Breast epithelium (tissue), 4 donors: ENCODE data around the gene COPS2. TPM values are rescaled to one million over a fixed set of nuclear protein-coding genes. Genes with fewer than 3 reads are reported as not detected.

Experiments used
- DNase-seq, 2 donors: peaks; one replicate each; pipeline ENCODE4 v3.0.0-alpha.2; 2019; ENCODE audit warnings: low spot score in 2 of 2
- H3K27ac ChIP-seq, 2 donors: fragments of 200-600 bp; sonication (generic) in 1 of 2; one replicate each; pipeline ENCODE4 v1.5.1; 2016 to 2019; ENCODE audit warnings: mild to moderate bottlenecking in 1 of 2
- H3K27me3 ChIP-seq, 2 donors: fragments of 200-600 bp; sonication (generic) in 1 of 2; one replicate each; pipeline versions ENCODE4 v1.5.1 to v1.6.0; 2017 to 2019; ENCODE audit warnings: control low read depth in 1 of 2, mild to moderate bottlenecking in 1 of 2
- H3K36me3 ChIP-seq: fragments of 200-600 bp; one replicate; pipeline ENCODE4 v1.5.1; 2019
- H3K4me1 ChIP-seq, 2 donors: fragments of 200-600 bp; sonication (generic); one replicate each; pipeline ENCODE4 v1.5.1; 2016 to 2019; ENCODE audit warnings: control low read depth in 1 of 2
- H3K4me3 ChIP-seq, 3 donors: fragments of 200-600 bp; sonication (generic); 1 replicate in 2 of 3; 2 replicates in 1 of 3; pipeline ENCODE4 v1.5.1; 2016 to 2019; ENCODE audit warnings: mild to moderate bottlenecking in 3 of 3, moderate library complexity in 2 of 3
- H3K9me3 ChIP-seq, 2 donors: fragments of 200-600 bp; sonication (generic) in 1 of 2; one replicate each; pipeline ENCODE4 v1.5.1; 2016 to 2019; ENCODE audit warnings: control low read depth in 1 of 2
- POLR2A ChIP-seq: fragments of 450-650 bp; IDR thresholded peaks from one replicate; pipeline ENCODE4 v1.6.1; 2016; ENCODE audit warnings: antibody characterized with exemption, mild to moderate bottlenecking, moderate library complexity
- POLR2AphosphoS5 ChIP-seq, 3 donors: sonication (generic); formaldehyde crosslinking; IDR thresholded peaks; one replicate each; pipeline ENCODE4 v1.6.1; 2017; ENCODE audit warnings: antibody characterized with exemption in 3 of 3
- intact Hi-C: fragments of 100-400 bp; cut with DNase I; formaldehyde crosslinking; loops from one replicate; pipeline ENCODE4 v1.15.1; 2023; ENCODE audit warnings: low total_unique reads
- total RNA-seq, 3 donors: library from RNA; depleted of rRNA; stranded (reverse); fragments of >200 nt; gene quantifications; one replicate each; pipeline ENCODE4 v1.1.0, GENCODE V29; 2016
- TF ChIP-seq, protein P1 (sequence below), 3 donors: fragments of 450-650 bp; IDR thresholded peaks; one replicate each; pipeline ENCODE4 v1.5.1; 2016 to 2017; ENCODE audit warnings: antibody characterized with exemption in 3 of 3, mild to moderate bottlenecking in 3 of 3, moderate library complexity in 3 of 3

Gene COPS2
- total RNA-seq, 3 donors from 2014 or later = 59.3 to 96.8 (median 75.5) TPM

DNA sequence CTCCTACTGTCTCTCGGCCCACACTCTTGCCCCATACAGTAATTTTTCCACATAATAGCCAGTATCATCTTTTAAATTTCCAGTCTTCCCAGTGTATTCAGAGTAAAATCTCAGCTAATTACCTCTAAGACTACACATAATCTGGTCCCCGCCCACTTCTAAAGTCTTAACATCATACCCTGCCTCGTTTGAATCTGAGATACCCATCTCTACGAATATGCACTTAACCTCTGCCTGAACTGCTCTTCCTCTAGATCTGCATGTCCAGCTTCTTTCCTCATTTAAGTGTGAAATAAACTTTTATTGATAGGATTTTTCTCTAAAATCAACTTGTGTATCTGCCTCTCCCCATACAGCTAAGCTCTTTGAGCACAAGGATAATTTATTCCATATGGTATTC lies 34.6 kb downstream of the COPS2 start:
- no peaks in the 10 kb centered on the region for H3K9me3 ChIP-seq
- H3K36me3 ChIP-seq = peaks cover 7% of the 10 kb centered on the region
- no peaks in the 10 kb centered on the region for H3K4me1 ChIP-seq
- DNase-seq = no peak
- TF ChIP-seq POLR2AphosphoS5 (IDR thresholded peaks at IDR 0.05) = no peak
- TF ChIP-seq POLR2A = no peak
- TF ChIP-seq, protein P1, sequence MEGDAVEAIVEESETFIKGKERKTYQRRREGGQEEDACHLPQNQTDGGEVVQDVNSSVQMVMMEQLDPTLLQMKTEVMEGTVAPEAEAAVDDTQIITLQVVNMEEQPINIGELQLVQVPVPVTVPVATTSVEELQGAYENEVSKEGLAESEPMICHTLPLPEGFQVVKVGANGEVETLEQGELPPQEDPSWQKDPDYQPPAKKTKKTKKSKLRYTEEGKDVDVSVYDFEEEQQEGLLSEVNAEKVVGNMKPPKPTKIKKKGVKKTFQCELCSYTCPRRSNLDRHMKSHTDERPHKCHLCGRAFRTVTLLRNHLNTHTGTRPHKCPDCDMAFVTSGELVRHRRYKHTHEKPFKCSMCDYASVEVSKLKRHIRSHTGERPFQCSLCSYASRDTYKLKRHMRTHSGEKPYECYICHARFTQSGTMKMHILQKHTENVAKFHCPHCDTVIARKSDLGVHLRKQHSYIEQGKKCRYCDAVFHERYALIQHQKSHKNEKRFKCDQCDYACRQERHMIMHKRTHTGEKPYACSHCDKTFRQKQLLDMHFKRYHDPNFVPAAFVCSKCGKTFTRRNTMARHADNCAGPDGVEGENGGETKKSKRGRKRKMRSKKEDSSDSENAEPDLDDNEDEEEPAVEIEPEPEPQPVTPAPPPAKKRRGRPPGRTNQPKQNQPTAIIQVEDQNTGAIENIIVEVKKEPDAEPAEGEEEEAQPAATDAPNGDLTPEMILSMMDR (IDR thresholded peaks at IDR 0.05) = no peak
- H3K27me3 ChIP-seq = no peaks in the 10 kb centered on the region
- no peak overlapping the region for H3K27ac ChIP-seq
- H3K4me3 ChIP-seq = no peak overlapping the region
- intact Hi-C loops = no loop called here

DNA sequence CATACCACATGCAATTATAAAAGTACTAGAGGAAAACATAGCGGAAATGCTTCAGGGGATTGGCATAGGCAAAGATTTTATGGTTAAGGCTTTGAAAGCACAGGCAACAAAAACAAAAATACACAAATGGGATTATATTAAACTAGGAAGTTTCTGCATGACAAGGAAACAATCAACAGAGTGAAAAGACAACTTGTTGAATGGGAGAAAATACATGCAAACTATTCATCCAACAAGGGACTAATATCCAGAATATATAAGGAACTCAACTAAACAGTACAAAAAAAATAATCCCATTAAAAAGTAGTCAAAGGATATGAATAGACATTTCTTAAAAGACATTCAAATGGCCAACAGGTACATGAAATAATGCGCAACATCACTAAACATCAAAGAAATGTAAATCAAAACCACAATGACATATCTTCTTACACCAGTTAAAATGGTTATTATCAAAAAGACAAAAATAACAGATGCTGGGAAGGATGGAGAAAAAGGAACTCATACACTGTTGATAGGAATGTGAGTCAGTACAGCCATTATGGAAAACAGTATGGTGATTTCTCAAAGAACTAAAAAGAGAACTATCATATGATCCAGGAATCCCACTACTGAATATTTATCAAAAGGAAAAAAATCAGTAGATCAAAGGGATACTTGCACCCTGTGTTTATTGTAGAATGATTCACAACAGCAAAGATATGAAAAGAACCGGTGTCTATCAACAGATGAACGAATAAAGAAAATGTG lies 39.1 kb downstream of the COPS2 start:
- intact Hi-C loops = no loop called here
- TF ChIP-seq, protein P1 (IDR thresholded peaks at IDR 0.05) = no peak
- Histone ChIP-seq H3K27me3 (no peaks in the 10 kb centered on the region), H3K4me1 (no peaks in the 10 kb centered on the region), H3K4me3 (no peak overlapping the region), H3K27ac (no peak overlapping the region), H3K9me3 (peaks cover 0 to 13% of the 10 kb centered on the region in 2 donors), H3K36me3 (no peaks in the 10 kb centered on the region)
- DNase-seq = no peak

DNA sequence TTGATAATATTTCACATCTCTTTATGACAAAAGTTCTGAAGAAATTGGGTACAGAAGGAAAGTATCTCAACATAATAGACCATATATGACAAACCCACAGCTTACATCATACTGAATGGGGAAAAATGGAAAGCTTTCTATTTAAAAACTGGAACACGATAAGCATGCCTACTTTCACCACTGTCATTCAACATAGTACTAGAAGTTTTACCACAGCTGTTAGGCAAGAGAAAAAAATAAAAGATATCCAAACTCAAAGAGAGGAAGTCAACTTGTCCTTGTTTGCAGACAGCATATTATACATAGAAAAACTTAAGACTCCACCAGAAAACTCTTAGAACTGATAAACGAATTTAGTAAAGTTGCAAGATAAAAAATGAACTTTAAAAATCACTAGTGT lies 40.3 kb downstream of the COPS2 start:
- Histone ChIP-seq H3K27ac (no peak overlapping the region), H3K36me3 (no peaks in the 10 kb centered on the region), H3K4me3 (no peak overlapping the region)

DNA sequence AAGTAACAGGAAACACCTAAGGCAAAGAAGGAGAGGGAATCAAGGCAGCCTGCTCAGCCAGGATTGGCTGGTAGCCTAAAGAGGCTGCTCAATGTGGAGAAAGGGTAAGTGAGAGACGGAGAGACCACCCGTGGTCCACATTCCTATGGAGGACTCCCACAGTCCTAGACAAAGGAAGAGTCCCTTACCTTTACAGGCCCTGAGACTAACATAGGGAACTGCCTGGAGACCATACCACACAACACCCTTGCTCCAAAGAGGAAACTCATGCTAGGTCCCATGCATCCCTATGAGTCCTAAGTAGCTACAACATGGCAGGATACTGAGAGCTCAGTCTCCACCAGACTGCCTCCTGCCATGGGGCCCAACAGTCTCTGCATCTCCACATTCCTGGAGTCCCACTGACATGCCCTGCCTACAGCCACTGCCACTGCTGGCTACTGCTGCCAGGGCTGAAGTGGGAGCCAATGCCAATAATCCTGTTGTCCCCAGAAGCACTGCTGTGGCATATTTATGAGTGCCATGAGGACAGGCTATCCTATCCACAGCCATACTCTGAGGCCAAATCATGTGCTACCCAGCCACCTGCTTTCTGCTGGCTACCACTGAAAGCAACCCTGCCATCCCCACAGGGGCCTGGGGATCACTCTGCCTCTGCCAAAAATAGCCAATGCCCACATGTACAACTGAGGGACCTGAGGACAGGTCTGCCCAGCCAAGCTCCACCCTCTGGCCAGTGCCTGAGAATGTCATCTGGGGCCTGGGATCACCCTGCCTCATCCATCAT lies 45.0 kb downstream of the COPS2 start:
- H3K36me3 ChIP-seq = no peaks in the 10 kb centered on the region
- DNase-seq = no peak
- TF ChIP-seq POLR2A (no peak), POLR2AphosphoS5 (IDR thresholded peaks at IDR 0.05) (no peak)
- TF ChIP-seq, protein P1 (IDR thresholded peaks at IDR 0.05) = no peak
- no peaks in the 10 kb centered on the region for H3K27me3 ChIP-seq
- peaks cover 0 to 14% of the 10 kb centered on the region in 2 donors for H3K9me3 ChIP-seq
- H3K4me3 ChIP-seq = no peak overlapping the region
- no peaks in the 10 kb centered on the region for H3K4me1 ChIP-seq
- H3K27ac ChIP-seq = no peak overlapping the region
- intact Hi-C loops = no loop called here

More for the DNA sequence above, 40.3 kb downstream of the COPS2 start:
- no peaks in the 10 kb centered on the region for H3K27me3 ChIP-seq
- TF ChIP-seq POLR2A = no peak
- intact Hi-C loops = no loop called here
- no peak for DNase-seq
- no peaks in the 10 kb centered on the region for H3K4me1 ChIP-seq
- H3K9me3 ChIP-seq = peaks cover 0 to 14% of the 10 kb centered on the region in 2 donors

DNA sequence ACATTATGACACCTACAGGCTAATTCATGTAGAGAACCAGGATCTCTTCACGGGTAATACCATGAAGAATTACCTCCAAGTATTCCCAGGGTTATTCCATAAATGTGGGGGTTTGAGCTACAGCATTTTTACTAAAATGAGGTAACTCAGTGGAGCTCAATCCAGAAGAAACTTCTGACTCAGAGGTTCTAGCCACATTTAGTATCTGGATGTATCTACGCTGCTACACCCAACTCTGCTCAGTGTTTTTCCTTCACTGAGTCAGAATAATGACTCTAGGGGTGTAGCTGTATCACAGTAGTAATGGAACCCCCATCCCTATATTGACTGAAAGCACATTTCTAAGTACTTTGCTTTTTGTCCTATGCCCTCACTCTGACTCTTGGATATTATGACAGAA lies 52.4 kb downstream of the COPS2 start:
- Histone ChIP-seq H3K4me3 (no peak overlapping the region), H3K36me3 (no peaks in the 10 kb centered on the region), H3K27me3 (no peaks in the 10 kb centered on the region), H3K27ac (no peak overlapping the region), H3K9me3 (no peaks in the 10 kb centered on the region), H3K4me1 (no peaks in the 10 kb centered on the region)
- TF ChIP-seq, protein P1 (IDR thresholded peaks at IDR 0.05) = no peak
- TF ChIP-seq POLR2A = no peak
- TF ChIP-seq POLR2AphosphoS5 (IDR thresholded peaks at IDR 0.05) = no peak
- no peak for DNase-seq
- intact Hi-C loops = no loop called here
